K562 (cell line): ENCODE results near the gene SLC22A24. TPM values are rescaled to one million over a fixed set of nuclear protein-coding genes. Genes with fewer than 3 reads are reported as not detected.

ENCODE experiments used
- ATAC-seq: fragments of 200-7000 bp; cut with Tn5 transposase; 3 replicates; pipeline ENCODE4 v1.9.1; 2020; ENCODE audit warnings: moderate library complexity
- BruUV-seq: library from RNA; stranded (reverse); fragments of 400-500 nt; replicated peaks from 2 replicates; lab custom pipeline; 2021; lab: Mats Ljungman, UMichigan
- CTCF ChIA-PET: fragments of 300-600 bp; formaldehyde crosslinking; extraction: SDS; loops from one replicate; lab custom pipeline; 2021; ENCODE audit warnings: low intra/inter-chr PET ratio; lab: Yijun Ruan, JAX
- POLR2A ChIA-PET: fragments of 300-600, 350-650 bp; sonication (Branson Sonifier 250); formaldehyde crosslinking; extraction: SDS; loops from one replicate; lab custom pipeline; 2021; ENCODE audit warnings: antibody characterized with exemption, inconsistent platforms; lab: Yijun Ruan, JAX
- DNase-seq, 4 experiments: peaks; one replicate each; pipeline versions ENCODE4 v3.0.0 to v3.0.0-alpha.2; 2011 to 2018; ENCODE audit warnings: low spot score in 3 of 4, mixed read lengths in 3 of 4; ENCODE audit errors: extremely low read depth in 1 of 4
- FAIRE-seq: peaks from 2 replicates; lab custom pipeline; 2011; peaks lifted over from hg19 to GRCh38; lab: Jason Lieb, UNC
- H2AFZ ChIP-seq: 2 replicates; pipeline ENCODE4 v1.6.0; 2011; ENCODE audit warnings: low read depth, low read length, control low read depth, inconsistent platforms
- H3K27ac ChIP-seq: fragments of 200-600 bp; 3 replicates; pipeline ENCODE4 v1.8.0; 2011; ENCODE audit warnings: low read depth, mild to moderate bottlenecking, control low read depth, inconsistent platforms, low read length, moderate library complexity, mixed read lengths; ENCODE audit errors: extremely low read depth
- H3K27me3 ChIP-seq, 2 experiments: fragments of 300-600 bp in 1 of 2; 2 replicates in 1 of 2; 3 replicates in 1 of 2; pipeline versions ENCODE4 v1.6.0 to v1.8.0; 2011; ENCODE audit warnings: inconsistent platforms in 2 of 2, low read length in 2 of 2, mild to moderate bottlenecking in 1 of 2, mixed read lengths in 1 of 2, moderate library complexity in 1 of 2; ENCODE audit not compliant: control insufficient read depth in 2 of 2, insufficient read depth in 2 of 2
- H3K36me3 ChIP-seq: fragments of 300-600 bp; 3 replicates; pipeline ENCODE4 v1.8.0; 2011; ENCODE audit warnings: mild to moderate bottlenecking, low read length, inconsistent platforms; ENCODE audit not compliant: control insufficient read depth, insufficient read depth
- H3K4me1 ChIP-seq, 2 experiments: fragments of 200-600 bp in 1 of 2; replicated peaks in 1 of 2; 2 replicates in 1 of 2; 3 replicates in 1 of 2; pipeline versions ENCODE4 v1.5.1 to v1.8.0; 2011; ENCODE audit warnings: inconsistent platforms in 2 of 2, low read length in 2 of 2, mild to moderate bottlenecking in 1 of 2, mixed read lengths in 1 of 2, moderate library complexity in 1 of 2; ENCODE audit not compliant: control insufficient read depth in 2 of 2, insufficient read depth in 2 of 2
- H3K4me2 ChIP-seq: 2 replicates; pipeline ENCODE4 v1.6.1; 2011; ENCODE audit warnings: low read length, control low read depth, inconsistent platforms, mixed read lengths; ENCODE audit not compliant: insufficient read depth
- H3K4me3 ChIP-seq: fragments of 200-600 bp; sonication (generic), shearing (Covaris generic); 2 replicates; pipeline ENCODE4 v1.5.1; 2016; ENCODE audit warnings: control low read depth, inconsistent platforms
- H3K79me2 ChIP-seq: fragments of 200-600 bp; 3 replicates; pipeline ENCODE4 v1.8.0; 2011; ENCODE audit warnings: low read length, inconsistent platforms; ENCODE audit not compliant: control insufficient read depth, insufficient read depth
- H3K9ac ChIP-seq, 2 experiments: 2 replicates each; pipeline versions ENCODE4 v1.6.0 to v1.6.1; 2011; ENCODE audit warnings: low read depth in 2 of 2, low read length in 2 of 2, control low read depth in 1 of 2, inconsistent platforms in 1 of 2, mild to moderate bottlenecking in 1 of 2, mixed read lengths in 1 of 2; ENCODE audit not compliant: insufficient read depth in 1 of 2
- H3K9me1 ChIP-seq: one replicate; pipeline ENCODE4 v1.6.0; 2011; ENCODE audit warnings: inconsistent platforms, mild to moderate bottlenecking, low read length, moderate library complexity; ENCODE audit not compliant: control insufficient read depth, insufficient read depth
- H3K9me3 ChIP-seq: replicated peaks from 2 replicates; pipeline ENCODE4 v1.5.1; 2011; ENCODE audit warnings: low read depth, low read length, inconsistent platforms; ENCODE audit not compliant: control insufficient read depth, insufficient read depth
- H4K20me1 ChIP-seq: replicated peaks from 2 replicates; pipeline ENCODE4 v1.6.1; 2011; ENCODE audit warnings: low read length, inconsistent platforms, mixed read lengths; ENCODE audit not compliant: control insufficient read depth, insufficient read depth
- ARID3B ChIP-seq: fragments of 250-450 bp; sonication (Bioruptor Pico); IDR thresholded peaks from 2 replicates; pipeline ENCODE4 v1.4.0; 2020; ENCODE audit warnings: borderline replicate concordance
- CLOCK ChIP-seq: fragments of 250-450 bp; sonication (Bioruptor Pico); IDR thresholded peaks from 2 replicates; pipeline ENCODE4 v1.4.0; 2020; ENCODE audit warnings: mild to moderate bottlenecking, moderate library complexity, borderline replicate concordance
- ETV6 ChIP-seq, 3 experiments: fragments of 150-350 bp in 1 of 3; sonication (generic) in 1 of 3; formaldehyde crosslinking in 1 of 3; IDR thresholded peaks; 2 replicates each; pipeline versions ENCODE4 v1.6.1 to v1.8.0; 2014 to 2022; ENCODE audit warnings: borderline replicate concordance in 2 of 3, low read depth in 2 of 3, antibody characterized with exemption in 1 of 3, low read length in 1 of 3, mild to moderate bottlenecking in 1 of 3, missing genetic modification reagents in 1 of 3
- FOXA1 ChIP-seq: fragments of 450-650 bp; IDR thresholded peaks from 2 replicates; pipeline ENCODE4 v1.6.1; 2016; ENCODE audit warnings: mild to moderate bottlenecking, borderline replicate concordance
- MBD2 ChIP-seq: sonication (generic); IDR thresholded peaks from 2 replicates; pipeline ENCODE4 v1.6.1; 2016; ENCODE audit warnings: low read depth, borderline replicate concordance
- NFE2L1 ChIP-seq: fragments of 450-650 bp; IDR thresholded peaks from 2 replicates; pipeline ENCODE4 v1.6.1; 2016; ENCODE audit warnings: missing genetic modification characterization, low read depth, mild to moderate bottlenecking, missing compliant biosample characterization, moderate library complexity, borderline replicate concordance
- PRDM10 ChIP-seq: fragments of 450-650 bp; IDR thresholded peaks from 2 replicates; pipeline ENCODE4 v1.6.1; 2018; ENCODE audit not compliant: partially characterized antibody
- RAD21 ChIP-seq, 2 experiments: fragments of 250-450 bp in 1 of 2; fragments of 450-650 bp in 1 of 2; sonication (Bioruptor Pico) in 1 of 2; formaldehyde crosslinking in 1 of 2; IDR thresholded peaks in 1 of 2; conservative IDR thresholded peaks in 1 of 2; 2 replicates each; pipeline versions ENCODE4 v1.4.0 to v1.8.0; 2020 to 2022; ENCODE audit warnings: mild to moderate bottlenecking in 2 of 2, moderate library complexity in 1 of 2
- TAF7 ChIP-seq: fragments of 450-650 bp; IDR thresholded peaks from 2 replicates; pipeline ENCODE4 v1.6.1; 2016; ENCODE audit warnings: missing genetic modification characterization, missing compliant biosample characterization
- TGIF2 ChIP-seq: sonication (generic); formaldehyde crosslinking; IDR thresholded peaks from 2 replicates; pipeline ENCODE4 v1.8.1; 2022; ENCODE audit warnings: mild to moderate bottlenecking, missing genetic modification reagents, moderate library complexity
- TRIM24 ChIP-seq, 2 experiments: fragments of 450-650 bp; IDR thresholded peaks; 2 replicates each; pipeline ENCODE4 v1.6.1; 2016
- ZC3H8 ChIP-seq: fragments of 450-650 bp; IDR thresholded peaks from 2 replicates; pipeline ENCODE4 v1.6.1; 2017
- ZNF277 ChIP-seq: fragments of 250-450 bp; sonication (Bioruptor Pico); IDR thresholded peaks from 2 replicates; pipeline ENCODE4 v1.8.0; 2022; ENCODE audit warnings: inconsistent platforms, mild to moderate bottlenecking, moderate library complexity, borderline replicate concordance
- WGBS: fragments of 100-300 bp; shearing (Covaris generic); methylation state at CpG from one replicate; pipeline ENCODE4 v1.1.6; 2016; ENCODE audit warnings: low coverage, mixed read lengths; ENCODE audit not compliant: insufficient coverage; ENCODE audit errors: missing lambda C conversion rate; 5-methylcytosine and 5-hydroxymethylcytosine counted together
- in situ Hi-C: fragments of 300-500 bp; cut with MboI; formaldehyde crosslinking; loops from 4 replicates; pipeline ENCODE4 v1.15.0; 2018; ENCODE audit warnings: inconsistent platforms, mixed read lengths
- intact Hi-C: fragments of 100-400 bp; cut with micrococcal nuclease; formaldehyde crosslinking; loops from 2 replicates; pipeline ENCODE4 v1.14.2; 2022
- polyA plus RNA-seq, 8 experiments: library from polyadenylated mRNA; depleted of rRNA in 4 of 8; stranded (reverse) in 5 of 8; unstranded in 3 of 8; fragments of >200 nt; fragmentation: Nextera tagmentation in 2 of 8; fragmentation: Illumina TruSeq in 1 of 8; extraction: Ambion mirVana in 2 of 8; extraction: Trizol in 1 of 8; gene quantifications; 2 replicates each; pipeline versions ENCODE4 v1.2.1 to v1.2.3, GENCODE V29; 2011 to 2014; ENCODE audit warnings: inconsistent platforms in 1 of 8, missing spikeins in 1 of 8
- total RNA-seq, 7 experiments: library from RNA; depleted of rRNA in 6 of 7; stranded (reverse); fragments of >200 nt in 6 of 7; fragmentation: Illumina TruSeq in 2 of 7; extraction: Trizol in 2 of 7; gene quantifications; 2 replicates each; pipeline versions ENCODE4 v1.2.1 to v1.2.3, GENCODE V29; 2011 to 2021; ENCODE audit warnings: low replicate concordance in 1 of 7

Gene SLC22A24
- total and polyA plus RNA-seq, 9 of the 15 experiments (the other 6 are each of a cell fraction or from before 2014, with no cell fraction given): not detected

- H3K9me1 ChIP-seq: no peaks in the 10 kb centered on the region
- H3K79me2 ChIP-seq: no peaks in the 10 kb centered on the region
- no peak overlapping the region for H3K4me3 ChIP-seq
- H3K9me3 ChIP-seq: no peaks in the 10 kb centered on the region
- H3K36me3 ChIP-seq: no peaks in the 10 kb centered on the region
- no peak overlapping the region for H2AFZ ChIP-seq
- no peaks in the 10 kb centered on the region for H3K4me1 ChIP-seq
- CTCF ChIA-PET: no interaction called here
- FAIRE-seq: no peak
- no peak overlapping the region for H3K9ac ChIP-seq
- H3K27me3 ChIP-seq: 0 out of 5 replicates have a peak, but pooled peaks cover 0 to 3% of the 10 kb centered on the region in 2 experiments
- ATAC-seq: no peak
- WGBS: 0% methylated on average over 2 of the region's 2 CpGs
- H4K20me1 ChIP-seq: no peaks in the 10 kb centered on the region
- intact Hi-C loops (no loop called here), in situ Hi-C loops (no loop called here)
- POLR2A ChIA-PET: no interaction called here
- no peak overlapping the region for H3K4me2 ChIP-seq
- no peak for DNase-seq
- no TSS peak for BruUV-seq
- TF ChIP-seq TAF7 (tag) (no peak), MBD2 (no peak), PRDM10 (no peak), ZNF277 (CRISPR knock-in tag) (no peak), ETV6 (IDR thresholded peaks at IDR 0.05; ENCODE audit: borderline replicate concordance in 1 of 2, low read depth in 2 of 2, low read length in 1 of 2) (no peak), ETV6 (CRISPR knock-in tag; IDR thresholded peaks at IDR 0.05; ENCODE audit: borderline replicate concordance) (no peak), RAD21 (CRISPR knock-in tag; conservative IDR thresholded peaks at IDR 0.05 in 1 of 2, IDR thresholded peaks at IDR 0.05 in 1 of 2) (no peak), NFE2L1 (tag) (no peak), TGIF2 (CRISPR knock-in tag) (no peak), ZC3H8 (no peak), CLOCK (CRISPR knock-in tag) (no peak), ARID3B (CRISPR knock-in tag) (no peak), TRIM24 (IDR thresholded peaks at IDR 0.05) (no peak), FOXA1 (no peak)
- no peak overlapping the region for H3K27ac ChIP-seq
Observed at GRCh38 chr11:63146581-63146980, 2.6 kb upstream of the SLC22A24 start.
